Stimulated activated CD4-positive, alpha-beta T cell treated with anti-CD3 and anti-CD28 coated beads, TNF-alpha, amount 100 ng/mL, for 24 hours (primary cell): ENCODE data around the gene RBM20.

Experiments
- DNase-seq, 3 experiments: peaks; one replicate each; pipeline ENCODE4 v3.0.0-alpha.2; 2020; ENCODE audit warnings: low read depth in 3 of 3

The RBM20 gene

GRCh38 chr10:110672580-110672919 is 28.4 kb downstream of the RBM20 start:
- no peak for DNase-seq

GRCh38 chr10:110676016-110676415 is 31.9 kb downstream of the RBM20 start:
- no peak for DNase-seq

- no peak for DNase-seq
Measured at GRCh38 chr10:110679486-110680272, 35.5 kb downstream of the RBM20 start.

GRCh38 chr10:110680273-110681020 is 36.3 kb downstream of the RBM20 start:
- no peak for DNase-seq

GRCh38 chr10:110681023-110681681 is 37.0 kb downstream of the RBM20 start:
- peak in 1 of 3 experiments; percentile 26 for DNase-seq

- DNase-seq, result no peak
Measured at GRCh38 chr10:110682348-110682747, 38.2 kb downstream of the RBM20 start.

GRCh38 chr10:110684800-110685446 is 40.8 kb downstream of the RBM20 start:
- no peak for DNase-seq

- no peak for DNase-seq
Measured at GRCh38 chr10:110686047-110686446, 41.9 kb downstream of the RBM20 start.

GRCh38 chr10:110686949-110687348 is 42.8 kb downstream of the RBM20 start:
- DNase-seq, result no peak

GRCh38 chr10:110687400-110687799 is 43.3 kb downstream of the RBM20 start:
- DNase-seq, result no peak

- DNase-seq, result no peak
Measured at GRCh38 chr10:110691139-110691538, 47.0 kb downstream of the RBM20 start.

GRCh38 chr10:110694263-110694662 is 50.1 kb downstream of the RBM20 start:
- DNase-seq, result no peak

GRCh38 chr10:110694820-110695538 is 50.8 kb downstream of the RBM20 start:
- DNase-seq, result no peak

- DNase-seq, result no peak
Measured at GRCh38 chr10:110695539-110695886, 51.4 kb downstream of the RBM20 start.

- DNase-seq, result no peak
Measured at GRCh38 chr10:110696436-110696835, 52.3 kb downstream of the RBM20 start.

- no peak for DNase-seq
Measured at GRCh38 chr10:110698340-110698739, 54.2 kb downstream of the RBM20 start.

GRCh38 chr10:110698782-110699201 is 54.7 kb downstream of the RBM20 start:
- no peak for DNase-seq

GRCh38 chr10:110699859-110700468 is 55.8 kb downstream of the RBM20 start:
- DNase-seq, result no peak

GRCh38 chr10:110700947-110701616 is 56.9 kb downstream of the RBM20 start:
- DNase-seq, result no peak

GRCh38 chr10:110701617-110701971 is 57.5 kb downstream of the RBM20 start:
- DNase-seq, result no peak

- DNase-seq, result no peak
Measured at GRCh38 chr10:110704070-110704469, 59.9 kb downstream of the RBM20 start.
